Globus pallidus (tissue), 1 donor: Measurements from ENCODE around the gene TAF11L6.
"Not testable (repeated sequence)": the region's sequence is repeated elsewhere in the genome, so short reads cannot be mapped to it uniquely, and the experiment has no call there.

Experiments
- DNase-seq: peaks from one replicate; pipeline ENCODE4 v3.0.0-alpha.2; 2015; ENCODE audit warnings: low spot score

The TAF11L6 gene

DNA sequence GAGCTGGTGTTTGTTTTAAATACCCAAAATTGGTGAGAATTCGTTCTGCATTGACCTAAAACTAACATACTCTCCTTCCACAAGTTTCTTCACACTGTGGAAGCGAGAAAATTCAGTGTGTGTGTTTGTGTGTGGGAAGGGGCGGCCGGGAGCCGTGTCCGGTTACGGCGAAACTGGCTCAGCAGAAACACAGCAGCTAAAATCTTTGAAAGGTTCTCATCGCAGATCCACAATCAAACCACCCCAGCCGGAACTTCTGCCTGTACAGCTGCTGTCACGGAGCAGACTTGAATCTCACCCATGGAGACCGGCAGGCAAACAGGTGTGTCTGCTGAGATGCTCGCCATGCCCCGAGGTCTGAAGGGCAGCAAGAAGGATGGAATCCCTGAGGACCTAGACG lies at the start of gene TAF11L6:
TSS of gene TAF11L6 (plus strand) at position 301 of the 400 bp plus-strand sequence.
- DNase-seq, result not testable (repeated sequence)

DNA sequence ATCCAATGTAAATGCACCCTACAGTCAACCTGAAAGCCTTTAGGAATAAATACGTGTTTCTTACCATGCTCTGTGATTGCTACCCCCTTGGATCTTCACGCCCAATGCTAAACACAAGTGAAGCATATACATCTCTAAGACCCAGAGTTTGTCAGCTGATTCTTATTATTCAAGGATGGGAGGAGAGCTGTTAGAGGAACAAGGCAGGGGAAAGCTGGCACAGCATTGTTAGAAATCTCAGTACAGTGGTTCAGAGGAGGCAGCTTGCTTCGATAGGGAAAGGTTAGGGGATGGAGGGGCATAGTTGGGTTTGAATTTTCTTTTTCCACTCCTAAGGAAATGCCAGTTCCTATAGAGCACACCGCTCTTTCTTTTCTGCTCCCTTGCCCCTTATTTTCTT lies 47.1 kb upstream of the TAF11L6 start:
- DNase-seq, result no peak

DNA sequence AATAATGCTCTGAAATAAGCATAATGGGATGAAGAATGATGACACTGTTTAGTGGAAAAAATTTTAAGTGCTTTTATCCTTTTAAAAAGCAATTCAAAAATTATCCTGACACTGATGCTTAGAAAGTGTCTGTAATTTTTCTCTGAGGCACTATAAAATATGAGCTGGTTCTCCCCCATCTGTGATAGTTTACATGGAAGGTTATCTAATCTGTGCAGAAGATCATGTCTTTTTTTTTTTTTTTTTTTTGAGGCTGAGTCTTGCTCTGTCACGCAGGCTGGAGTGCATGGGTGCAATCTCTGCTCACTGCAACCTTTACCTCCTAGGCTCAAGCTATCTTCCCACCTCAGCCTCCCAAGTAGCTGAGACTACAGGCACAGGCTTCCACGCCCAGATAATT lies 45.7 kb upstream of the TAF11L6 start:
- no peak for DNase-seq

DNA sequence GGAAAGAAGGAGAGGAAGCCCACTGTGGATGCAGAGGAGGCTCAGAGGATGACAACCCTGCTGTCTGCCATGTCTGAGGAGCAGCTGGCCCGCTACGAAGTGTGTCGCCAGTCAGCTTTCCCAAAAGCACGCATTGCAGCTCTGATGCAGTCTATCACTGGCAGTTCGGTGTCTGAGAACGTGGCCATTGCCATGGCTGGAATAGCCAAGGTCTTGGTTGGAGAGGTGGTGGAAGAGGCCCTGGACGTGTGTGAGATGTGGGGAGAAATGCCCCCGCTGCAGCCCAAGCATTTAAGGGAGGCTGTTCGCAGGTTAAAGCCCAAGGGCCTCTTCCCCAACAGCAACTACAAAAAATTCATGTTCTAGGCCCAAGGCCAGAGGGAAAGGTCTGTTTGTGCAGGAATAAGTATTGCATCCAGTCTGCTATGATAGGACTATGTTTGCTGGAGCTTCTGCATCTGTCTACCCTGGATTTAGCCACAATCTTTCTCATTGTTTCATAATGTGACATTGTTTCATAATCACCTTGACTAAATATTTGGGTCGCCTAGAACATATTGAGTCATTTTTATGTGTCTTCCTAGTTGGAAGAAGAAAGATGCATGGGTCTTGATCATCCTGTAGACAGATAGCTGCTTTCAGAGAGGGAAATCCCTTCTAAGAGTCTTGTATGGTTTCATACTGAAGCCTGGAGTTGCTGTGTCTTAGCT lies 41.9 kb upstream of the TAF11L6 start:
- DNase-seq, result not testable (repeated sequence)

DNA sequence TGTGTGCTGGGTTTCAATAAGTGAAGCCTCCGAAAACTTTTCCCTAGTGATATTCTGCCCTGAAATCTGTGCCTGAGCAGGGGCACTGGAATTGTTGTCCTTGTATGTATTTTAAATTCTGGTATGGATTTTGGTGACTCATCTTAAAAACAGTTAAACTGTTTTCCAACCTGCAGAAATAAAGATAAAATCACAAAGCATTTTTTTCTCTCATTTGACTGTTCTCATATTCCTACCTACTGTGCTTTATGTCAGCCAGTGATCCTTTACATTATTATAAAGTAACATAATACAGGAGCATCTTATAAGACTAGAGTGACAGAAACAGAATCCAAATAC lies 41.3 kb upstream of the TAF11L6 start:
- no peak for DNase-seq

DNA sequence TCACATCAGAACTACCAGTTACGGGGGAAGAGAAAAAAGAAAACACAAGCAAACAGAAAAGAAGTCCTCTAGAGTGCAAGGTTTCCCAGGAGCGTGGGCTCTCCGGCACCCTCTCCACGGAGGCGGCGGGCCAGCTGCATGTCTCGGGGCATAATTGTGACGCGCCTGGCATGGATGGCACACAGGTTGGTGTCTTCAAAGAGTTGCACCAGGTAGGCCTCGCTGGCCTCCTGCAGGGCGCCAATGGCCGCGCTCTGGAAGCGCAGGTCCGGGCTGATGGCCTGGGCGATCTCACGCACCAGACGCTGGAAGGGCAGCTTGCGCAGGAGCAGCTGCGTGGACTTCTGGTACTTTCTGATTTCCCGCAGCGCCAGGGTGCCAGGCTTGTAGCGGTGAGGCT lies 37.2 kb upstream of the TAF11L6 start:
- DNase-seq, result not testable (repeated sequence)

DNA sequence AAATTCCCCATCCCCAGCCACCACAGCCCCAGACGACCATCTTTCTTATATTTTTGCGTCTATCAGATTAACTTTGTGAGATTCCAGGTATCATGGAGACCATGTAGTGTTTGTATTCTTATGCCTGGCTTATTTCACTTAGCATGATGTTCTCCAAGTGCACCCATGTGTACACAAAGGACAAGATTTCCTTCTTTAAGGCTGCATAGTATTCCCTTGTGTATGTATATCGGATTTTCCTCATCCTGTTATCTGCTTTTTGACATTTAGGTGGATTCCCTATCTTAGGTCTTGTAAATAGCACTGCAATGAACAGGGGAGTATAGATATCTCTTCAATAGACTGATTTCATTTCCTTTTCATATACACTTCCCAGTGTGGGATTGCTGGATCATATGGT lies 35.7 kb upstream of the TAF11L6 start:
- DNase-seq, result no peak

DNA sequence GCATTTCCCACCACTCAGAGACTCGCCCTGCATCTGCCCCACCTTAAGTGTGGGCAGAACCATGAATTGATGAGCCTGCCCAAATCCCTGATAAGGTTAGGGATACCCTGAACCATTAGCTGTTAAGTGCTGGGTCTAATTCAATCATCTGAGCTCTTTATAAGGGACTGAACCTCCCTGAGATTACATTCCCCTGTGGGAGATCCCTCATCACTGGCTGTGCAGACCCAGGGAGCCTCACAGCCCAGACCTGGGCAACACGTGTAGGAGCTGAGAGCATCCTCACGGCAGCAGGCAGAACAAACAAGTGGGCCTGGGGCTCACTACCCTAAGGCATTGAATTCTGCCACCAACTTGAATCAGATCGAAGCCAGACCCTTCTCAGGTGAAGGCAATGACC lies 31.0 kb upstream of the TAF11L6 start:
- DNase-seq, result no peak

DNA sequence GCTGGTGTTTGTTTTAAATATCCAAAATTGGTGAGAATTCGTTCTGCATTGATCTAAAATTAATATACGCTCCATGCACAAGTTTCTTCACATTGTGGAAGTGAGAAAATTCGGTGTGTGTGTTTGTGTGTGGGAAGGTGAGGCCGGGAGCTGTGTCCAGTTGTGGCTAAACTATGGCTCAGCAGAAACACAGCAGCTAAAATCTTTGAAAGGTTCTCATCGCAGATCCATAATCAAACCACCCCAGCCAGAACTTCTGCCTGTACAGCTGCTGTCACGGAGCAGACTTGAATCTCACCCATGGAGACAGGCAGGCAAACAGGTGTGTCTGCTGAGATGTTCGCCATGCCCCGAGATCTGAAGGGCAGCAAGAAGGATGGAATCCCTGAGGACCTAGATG lies 30.5 kb upstream of the TAF11L6 start, which contains the start of gene TAF11L2:
TSS of gene TAF11L2 (plus strand) at position 301 of the 400 bp plus-strand sequence.
- not testable (repeated sequence) for DNase-seq

DNA sequence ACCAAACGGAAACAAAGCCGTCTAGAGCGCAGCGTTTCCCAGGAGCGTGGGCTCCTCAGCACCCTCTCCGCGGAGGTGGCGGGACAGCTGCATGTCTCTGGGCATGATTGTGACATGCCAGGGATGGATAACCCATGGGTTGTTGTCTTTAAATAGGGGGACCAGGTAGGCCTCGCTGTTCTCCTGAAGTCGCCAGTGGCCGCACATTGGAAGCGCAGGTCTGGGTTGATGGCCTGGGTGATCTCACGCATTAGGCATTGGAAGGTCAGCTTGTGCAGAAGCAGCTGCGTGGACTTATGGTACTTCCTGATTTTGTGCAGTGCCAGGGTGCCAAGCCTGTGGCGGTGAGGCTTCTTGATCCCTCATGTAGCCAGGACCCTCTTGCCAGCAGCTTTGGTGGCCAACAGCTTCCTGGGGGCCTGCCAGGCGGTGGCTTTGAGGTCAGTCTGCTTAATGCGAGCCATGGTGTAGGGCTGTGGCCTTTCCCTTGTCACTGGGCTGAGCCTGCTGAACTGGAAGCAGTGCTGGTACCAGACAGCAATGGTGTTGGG lies 16.6 kb upstream of the TAF11L6 start:
- DNase-seq, result no peak

DNA sequence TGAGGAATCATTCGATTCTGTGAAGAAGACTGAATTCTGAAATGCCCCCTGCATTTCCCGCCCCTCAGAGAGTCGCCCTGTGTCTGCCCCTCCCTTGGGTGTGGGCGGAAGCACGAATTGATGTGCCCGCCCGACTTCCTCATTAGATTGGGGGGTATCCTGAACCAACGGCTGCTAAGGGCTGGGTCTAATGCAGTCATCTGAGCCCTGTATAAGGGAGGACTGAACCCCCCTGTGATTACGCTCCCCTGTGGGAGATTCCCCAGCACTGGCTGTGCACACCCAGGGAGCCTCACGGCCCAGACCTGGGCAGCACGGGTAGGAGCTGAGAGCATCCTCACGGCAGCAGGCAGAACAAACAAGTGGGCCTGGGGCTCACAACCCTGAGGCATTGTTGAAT lies 10.9 kb upstream of the TAF11L6 start:
- not testable (repeated sequence) for DNase-seq

DNA sequence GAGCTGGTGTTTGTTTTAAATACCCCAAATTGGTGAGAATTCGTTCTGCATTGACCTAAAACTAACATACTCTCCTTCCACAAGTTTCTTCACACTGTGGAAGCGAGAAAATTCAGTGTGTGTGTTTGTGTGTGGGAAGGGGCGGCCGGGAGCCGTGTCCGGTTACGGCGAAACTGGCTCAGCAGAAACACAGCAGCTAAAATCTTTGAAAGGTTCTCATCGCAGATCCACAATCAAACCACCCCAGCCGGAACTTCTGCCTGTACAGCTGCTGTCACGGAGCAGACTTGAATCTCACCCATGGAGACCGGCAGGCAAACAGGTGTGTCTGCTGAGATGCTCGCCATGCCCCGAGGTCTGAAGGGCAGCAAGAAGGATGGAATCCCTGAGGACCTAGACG lies 10.4 kb upstream of the TAF11L6 start, which contains the start of gene TAF11L3:
TSS of gene TAF11L3 (plus strand) at position 301 of the 400 bp plus-strand sequence.
- not testable (repeated sequence) for DNase-seq

DNA sequence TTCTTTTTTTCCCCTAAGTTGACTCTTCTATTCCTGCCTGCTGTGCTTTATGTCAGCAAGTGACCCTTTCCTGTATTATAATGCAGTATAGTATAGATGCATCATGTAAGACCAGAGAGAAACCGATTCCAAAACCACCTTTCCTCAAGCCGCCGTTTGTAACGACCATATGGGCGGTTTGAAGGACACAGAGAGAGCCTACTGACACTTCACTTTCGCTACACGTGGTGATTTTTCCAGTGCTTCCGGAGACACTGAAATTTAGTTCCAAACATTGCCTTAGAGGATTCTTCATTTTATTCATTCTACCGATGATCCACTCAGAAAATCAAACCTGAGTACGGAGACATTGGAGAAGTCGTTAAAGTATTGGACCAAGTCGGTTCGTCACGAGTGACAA lies 9.0 kb upstream of the TAF11L6 start:
- not testable (repeated sequence) for DNase-seq

DNA sequence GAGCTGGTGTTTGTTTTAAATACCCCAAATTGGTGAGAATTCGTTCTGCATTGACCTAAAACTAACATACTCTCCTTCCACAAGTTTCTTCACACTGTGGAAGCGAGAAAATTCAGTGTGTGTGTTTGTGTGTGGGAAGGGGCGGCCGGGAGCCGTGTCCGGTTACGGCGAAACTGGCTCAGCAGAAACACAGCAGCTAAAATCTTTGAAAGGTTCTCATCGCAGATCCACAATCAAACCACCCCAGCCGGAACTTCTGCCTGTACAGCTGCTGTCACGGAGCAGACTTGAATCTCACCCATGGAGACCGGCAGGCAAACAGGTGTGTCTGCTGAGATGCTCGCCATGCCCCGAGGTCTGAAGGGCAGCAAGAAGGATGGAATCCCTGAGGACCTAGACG lies 7.0 kb upstream of the TAF11L6 start, which contains the start of gene TAF11L4:
TSS of gene TAF11L4 (plus strand) at position 301 of the 400 bp plus-strand sequence.
- DNase-seq, result not testable (repeated sequence)

DNA sequence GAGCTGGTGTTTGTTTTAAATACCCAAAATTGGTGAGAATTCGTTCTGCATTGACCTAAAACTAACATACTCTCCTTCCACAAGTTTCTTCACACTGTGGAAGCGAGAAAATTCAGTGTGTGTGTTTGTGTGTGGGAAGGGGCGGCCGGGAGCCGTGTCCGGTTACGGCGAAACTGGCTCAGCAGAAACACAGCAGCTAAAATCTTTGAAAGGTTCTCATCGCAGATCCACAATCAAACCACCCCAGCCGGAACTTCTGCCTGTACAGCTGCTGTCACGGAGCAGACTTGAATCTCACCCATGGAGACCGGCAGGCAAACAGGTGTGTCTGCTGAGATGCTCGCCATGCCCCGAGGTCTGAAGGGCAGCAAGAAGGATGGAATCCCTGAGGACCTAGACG lies 3.5 kb upstream of the TAF11L6 start, which contains the start of gene TAF11L5:
TSS of gene TAF11L5 (plus strand) at position 301 of the 400 bp plus-strand sequence.
- DNase-seq, result not testable (repeated sequence)

DNA sequence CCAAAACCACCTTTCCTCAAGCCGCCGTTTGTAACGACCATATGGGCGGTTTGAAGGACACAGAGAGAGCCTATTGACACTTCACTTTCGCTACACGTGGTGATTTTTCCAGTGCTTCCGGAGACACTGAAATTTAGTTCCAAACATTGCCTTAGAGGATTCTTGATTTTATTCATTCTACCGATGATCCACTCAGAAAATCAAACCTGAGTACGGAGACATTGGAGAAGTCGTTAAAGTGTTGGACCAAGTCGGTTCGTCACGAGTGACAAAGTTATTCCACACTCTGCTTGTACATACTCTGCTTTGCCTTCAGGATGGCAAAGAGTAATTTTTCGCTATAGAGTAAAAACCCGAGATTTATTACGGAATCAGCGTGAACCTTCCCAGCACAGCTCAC lies 2.0 kb upstream of the TAF11L6 start:
- not testable (repeated sequence) for DNase-seq
